SH-SY5Y (cell line): ENCODE results near the gene SLC25A46.

Experiments used
- GATA2 ChIP-seq: IDR thresholded peaks from 2 replicates; pipeline ENCODE4 v1.6.1; 2011; ENCODE audit warnings: mild to moderate bottlenecking, low read depth, low read length
- GATA3 ChIP-seq: IDR thresholded peaks from 2 replicates; pipeline ENCODE4 v1.6.1; 2011; ENCODE audit warnings: low read depth, mild to moderate bottlenecking, low read length, moderate library complexity

GRCh38 chr5:110757118-110757729 lies 18.4 kb downstream of the SLC25A46 start:
- no peak for TF ChIP-seq GATA3
- TF ChIP-seq GATA2: no peak
